Central memory CD8-positive, alpha-beta T cell (primary cell): ENCODE measurements around the gene ZIM2.

ENCODE experiments used
- ATAC-seq: fragments of 150-1000 bp; cut with Tn5 transposase; replicated peaks from 2 replicates; pipeline ENCODE4 v1.10.0; 2022; ENCODE audit warnings: mild to moderate bottlenecking, moderate FRiP score, moderate number of reproducible peaks; ENCODE audit not compliant: poor library complexity, severe bottlenecking; ENCODE audit errors: extremely low read depth
- DNase-seq, 2 donors: peaks; one replicate each; pipeline ENCODE4 v3.0.0; 2021; ENCODE audit warnings: low spot score in 2 of 2
- H3K27ac Mint-ChIP-seq: one replicate; pipeline ENCODE4 v1.8.0; 2022; ENCODE audit warnings: low read depth, mild to moderate bottlenecking, moderate library complexity, mixed read lengths
- H3K27me3 Mint-ChIP-seq: one replicate; pipeline ENCODE4 v1.8.0; 2022; ENCODE audit warnings: mixed read lengths
- H3K36me3 Mint-ChIP-seq: one replicate; pipeline ENCODE4 v1.8.0; 2022; ENCODE audit warnings: mild to moderate bottlenecking, moderate library complexity, mixed read lengths; ENCODE audit not compliant: insufficient read depth
- H3K4me1 Mint-ChIP-seq: one replicate; pipeline ENCODE4 v1.8.0; 2022; ENCODE audit warnings: mixed read lengths
- H3K4me3 Mint-ChIP-seq: one replicate; pipeline ENCODE4 v1.8.0; 2022; ENCODE audit warnings: mild to moderate bottlenecking, moderate library complexity, mixed read lengths
- H3K9me3 Mint-ChIP-seq: one replicate; pipeline ENCODE4 v1.8.0; 2022; ENCODE audit warnings: mixed read lengths

Gene ZIM2

DNA sequence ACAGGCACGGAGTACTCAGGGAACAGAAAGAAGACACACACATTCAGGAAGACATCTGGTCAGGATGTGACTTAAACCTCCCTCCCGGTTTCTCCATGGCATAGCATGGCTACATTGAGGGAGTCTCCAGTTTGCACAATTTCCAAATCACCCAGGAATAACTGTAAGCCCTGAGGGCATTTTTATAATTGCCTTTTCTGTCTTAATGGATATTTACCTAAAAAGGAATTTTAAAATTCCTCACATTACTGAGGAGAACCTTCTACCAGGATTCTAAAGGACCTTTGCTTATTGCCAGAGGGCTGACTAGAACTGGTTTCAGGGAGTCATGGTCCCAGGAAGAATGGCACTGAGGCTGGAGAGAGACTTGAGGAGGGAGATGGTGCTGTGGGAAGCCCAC, 21.4 kb downstream of the ZIM2 start:
- H3K4me1 Mint-ChIP-seq: no peaks in the 10 kb centered on the region
- H3K36me3 Mint-ChIP-seq: no peaks in the 10 kb centered on the region
- DNase-seq (no peak), ATAC-seq (no peak)
- peaks cover 27% of the 10 kb centered on the region for H3K9me3 Mint-ChIP-seq
- H3K27me3 Mint-ChIP-seq: no peaks in the 10 kb centered on the region
- no peak overlapping the region for H3K27ac Mint-ChIP-seq
- no peak overlapping the region for H3K4me3 Mint-ChIP-seq

DNA sequence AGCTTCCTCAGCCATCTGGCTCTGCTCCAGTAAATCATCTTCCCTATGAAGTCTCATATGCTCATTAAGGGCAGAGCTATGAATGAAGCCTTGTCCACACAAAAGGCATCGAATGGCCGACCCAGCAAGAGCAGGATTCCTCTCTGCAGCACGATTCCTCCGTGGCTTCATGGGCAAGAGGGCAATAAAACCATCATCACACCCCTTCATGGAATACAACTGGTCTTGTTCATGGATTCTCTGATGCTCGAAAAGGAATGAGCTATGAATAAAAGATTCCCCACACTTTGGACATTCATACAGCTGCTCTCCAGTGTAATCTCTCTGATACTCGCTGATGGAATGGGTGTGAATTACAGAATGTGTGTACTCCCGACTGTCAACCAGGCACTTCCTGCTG, 25.9 kb downstream of the ZIM2 start:
- ATAC-seq (no peak), DNase-seq (no peak)
- Mint-ChIP-seq H3K4me1 (no peaks in the 10 kb centered on the region), H3K27me3 (no peaks in the 10 kb centered on the region), H3K36me3 (no peaks in the 10 kb centered on the region), H3K4me3 (no peak overlapping the region), H3K9me3 (peaks cover 26% of the 10 kb centered on the region), H3K27ac (no peak overlapping the region)

DNA sequence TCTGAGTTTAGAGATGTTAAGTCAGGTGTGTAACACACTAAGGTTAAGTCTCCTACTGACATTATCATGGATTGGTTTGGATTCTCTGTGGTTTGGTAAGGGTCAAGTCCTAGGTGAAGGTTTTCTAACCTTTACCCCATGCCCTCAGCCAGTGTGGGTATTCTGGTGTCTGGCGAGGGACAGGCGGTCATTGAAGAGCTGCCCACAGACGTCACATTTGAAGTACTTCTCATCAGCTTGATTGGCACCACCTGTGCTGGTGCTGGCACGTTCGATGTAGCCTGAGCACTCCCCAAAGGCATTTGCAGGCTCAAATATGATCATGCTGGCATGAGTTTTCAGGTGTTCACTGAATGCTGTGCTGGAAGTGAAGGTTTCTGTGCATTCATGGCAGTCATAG, 27.0 kb downstream of the ZIM2 start:
- no peak for DNase-seq
- H3K9me3 Mint-ChIP-seq: peaks cover 18% of the 10 kb centered on the region
- H3K4me1 Mint-ChIP-seq: no peaks in the 10 kb centered on the region
- H3K27ac Mint-ChIP-seq: no peak overlapping the region
- no peaks in the 10 kb centered on the region for H3K27me3 Mint-ChIP-seq
- no peaks in the 10 kb centered on the region for H3K36me3 Mint-ChIP-seq
- no peak overlapping the region for H3K4me3 Mint-ChIP-seq
- no peak for ATAC-seq

- peaks cover 7% of the 10 kb centered on the region for H3K9me3 Mint-ChIP-seq
- ATAC-seq: no peak
- H3K4me3 Mint-ChIP-seq: no peak overlapping the region
- H3K27ac Mint-ChIP-seq: no peak overlapping the region
- no peaks in the 10 kb centered on the region for H3K36me3 Mint-ChIP-seq
- no peak for DNase-seq
- no peaks in the 10 kb centered on the region for H3K27me3 Mint-ChIP-seq
- H3K4me1 Mint-ChIP-seq: no peaks in the 10 kb centered on the region
Measured at GRCh38 chr19:56811480-56811879, 29.0 kb downstream of the ZIM2 start.

- H3K27ac Mint-ChIP-seq: no peak overlapping the region
Measured at GRCh38 chr19:56810260-56810659, 30.3 kb downstream of the ZIM2 start.

DNA sequence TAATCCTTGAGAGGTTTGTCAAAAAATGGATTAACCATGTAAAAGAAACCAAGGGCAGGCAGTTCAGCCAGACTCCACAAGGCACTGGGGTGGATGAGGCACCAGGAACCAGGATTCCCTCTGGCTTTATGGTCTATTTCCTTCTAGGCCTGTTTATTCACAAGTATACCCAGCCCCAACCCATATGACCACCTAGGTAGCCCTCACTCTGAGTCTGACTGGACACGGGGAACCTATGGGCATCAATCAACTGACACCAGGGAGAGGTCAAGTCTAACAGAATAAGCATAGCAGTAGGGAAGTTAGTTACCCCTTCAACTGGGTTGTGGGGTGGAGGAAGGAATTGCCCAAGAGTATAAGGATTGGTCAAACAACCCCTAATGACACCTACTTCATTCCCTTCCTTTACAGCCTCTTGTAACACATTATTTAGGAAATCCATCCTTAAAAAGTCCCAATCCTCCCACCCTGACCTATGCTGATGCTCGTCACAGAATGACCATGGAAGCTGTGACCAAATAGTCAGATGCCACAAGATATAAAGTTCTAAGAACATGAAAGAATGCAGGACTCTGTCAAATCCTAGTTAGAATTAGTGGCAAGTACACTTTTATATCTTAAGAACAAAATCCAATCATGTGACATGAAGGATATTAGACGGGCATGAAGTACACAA, 31.7 kb downstream of the ZIM2 start:
- DNase-seq: no peak
- Mint-ChIP-seq H3K9me3 (peaks cover 12% of the 10 kb centered on the region), H3K4me1 (no peaks in the 10 kb centered on the region), H3K36me3 (no peaks in the 10 kb centered on the region), H3K27me3 (no peaks in the 10 kb centered on the region), H3K27ac (no peak overlapping the region), H3K4me3 (no peak overlapping the region)
- no peak for ATAC-seq

More at GRCh38 chr19:56810260-56810659, 30.3 kb downstream of the ZIM2 start:
- no peak for DNase-seq
- Mint-ChIP-seq H3K36me3 (no peaks in the 10 kb centered on the region), H3K4me1 (no peaks in the 10 kb centered on the region), H3K4me3 (no peak overlapping the region), H3K9me3 (peaks cover 9% of the 10 kb centered on the region), H3K27me3 (no peaks in the 10 kb centered on the region)
- ATAC-seq: no peak

GRCh38 chr19:56806639-56807038, 33.9 kb downstream of the ZIM2 start:
- Mint-ChIP-seq H3K4me3 (no peak overlapping the region), H3K27ac (no peak overlapping the region), H3K9me3 (peaks cover 9% of the 10 kb centered on the region), H3K27me3 (no peaks in the 10 kb centered on the region), H3K36me3 (no peaks in the 10 kb centered on the region), H3K4me1 (no peaks in the 10 kb centered on the region)
- ATAC-seq (no peak), DNase-seq (no peak)

GRCh38 chr19:56778351-56778750, 62.2 kb downstream of the ZIM2 start:
- DNase-seq (no peak), ATAC-seq (no peak)
- Mint-ChIP-seq H3K9me3 (peaks cover 26% of the 10 kb centered on the region), H3K27me3 (no peaks in the 10 kb centered on the region), H3K27ac (no peak overlapping the region), H3K4me1 (no peaks in the 10 kb centered on the region), H3K4me3 (no peak overlapping the region), H3K36me3 (no peaks in the 10 kb centered on the region)

DNA sequence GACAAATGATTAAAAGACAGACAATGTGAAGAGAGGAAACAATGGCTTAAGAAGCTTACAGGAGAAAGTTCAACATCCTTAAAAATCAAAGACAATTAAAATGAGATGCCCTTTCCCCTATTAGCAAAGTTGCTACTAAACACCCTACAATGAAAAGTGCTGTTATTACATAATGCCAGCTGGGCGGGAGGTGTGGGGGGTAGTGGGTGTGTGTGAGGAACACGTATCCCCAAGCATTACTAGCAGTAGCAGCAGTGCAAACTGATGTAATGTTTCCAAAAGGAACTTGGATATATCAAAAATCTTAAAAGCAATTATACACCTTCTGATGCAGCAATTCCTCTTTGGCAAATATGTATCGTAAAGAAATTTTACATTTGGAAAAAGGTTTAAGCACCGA, 70.9 kb downstream of the ZIM2 start:
- DNase-seq: no peak
- Mint-ChIP-seq H3K27ac (no peak overlapping the region), H3K9me3 (peaks cover 17% of the 10 kb centered on the region), H3K4me3 (no peak overlapping the region), H3K4me1 (no peaks in the 10 kb centered on the region), H3K36me3 (no peaks in the 10 kb centered on the region), H3K27me3 (no peaks in the 10 kb centered on the region)
- ATAC-seq: no peak

DNA sequence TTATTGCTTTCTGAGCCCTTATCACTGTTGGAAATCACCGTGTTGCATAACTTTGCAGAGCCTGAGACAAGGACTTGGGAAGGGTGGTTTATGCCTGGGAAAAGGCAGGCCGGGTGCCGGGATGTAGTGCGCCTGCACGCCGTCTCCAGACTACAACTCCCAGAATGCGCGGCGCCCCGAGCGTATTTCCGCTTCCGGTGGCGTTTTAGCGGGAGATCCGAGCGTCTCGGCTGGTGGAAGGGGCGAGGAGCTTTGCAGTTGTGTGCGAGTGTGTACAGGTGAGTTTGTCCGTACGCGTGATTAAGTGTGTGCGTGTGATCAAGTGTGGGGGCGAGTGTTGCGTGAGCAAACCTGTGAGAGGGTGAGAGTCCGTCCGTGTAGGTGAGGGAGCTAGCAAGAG, 75.4 kb downstream of the ZIM2 start:
- Mint-ChIP-seq H3K9me3 (peaks cover 28% of the 10 kb centered on the region), H3K36me3 (no peaks in the 10 kb centered on the region), H3K4me1 (no peaks in the 10 kb centered on the region), H3K27me3 (no peaks in the 10 kb centered on the region), H3K4me3 (no peak overlapping the region), H3K27ac (no peak overlapping the region)
- DNase-seq: no peak
- ATAC-seq: no peak

- Mint-ChIP-seq H3K27me3 (no peaks in the 10 kb centered on the region), H3K9me3 (peaks cover 28% of the 10 kb centered on the region)
Measured at GRCh38 chr19:56764196-56764695, 76.3 kb downstream of the ZIM2 start.

GRCh38 chr19:56760842-56761241, 79.7 kb downstream of the ZIM2 start:
- Mint-ChIP-seq H3K4me3 (no peak overlapping the region), H3K9me3 (peaks cover 47% of the 10 kb centered on the region), H3K27ac (no peak overlapping the region), H3K36me3 (no peaks in the 10 kb centered on the region), H3K4me1 (no peaks in the 10 kb centered on the region), H3K27me3 (no peaks in the 10 kb centered on the region)
- ATAC-seq: no peak
- no peak for DNase-seq

More at GRCh38 chr19:56764196-56764695, 76.3 kb downstream of the ZIM2 start:
- Mint-ChIP-seq H3K4me3 (no peak overlapping the region), H3K4me1 (no peaks in the 10 kb centered on the region), H3K36me3 (no peaks in the 10 kb centered on the region), H3K27ac (no peak overlapping the region)
- DNase-seq (no peak), ATAC-seq (no peak)

DNA sequence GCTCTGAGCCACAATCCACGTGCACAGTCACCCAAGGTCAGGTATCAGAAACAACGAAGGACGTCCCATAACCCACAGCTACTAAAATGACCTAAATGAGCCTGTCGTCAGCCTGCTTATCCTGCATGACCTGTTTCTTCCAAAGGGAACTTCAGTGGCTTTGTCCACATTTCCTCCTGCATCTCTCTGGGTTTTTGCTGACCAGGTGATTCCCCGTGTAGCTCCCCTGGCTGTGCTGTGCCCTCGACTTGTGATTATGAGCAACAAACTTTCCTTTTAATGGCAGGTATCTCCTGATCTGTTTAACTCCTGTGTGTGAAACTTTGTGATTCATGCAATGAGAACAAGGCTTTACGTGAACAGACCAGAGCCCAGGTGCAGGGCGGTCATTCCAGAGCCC, 81.0 kb downstream of the ZIM2 start:
- Mint-ChIP-seq H3K36me3 (no peaks in the 10 kb centered on the region), H3K27ac (no peak overlapping the region), H3K4me3 (no peak overlapping the region), H3K4me1 (no peaks in the 10 kb centered on the region), H3K9me3 (peaks cover 35% of the 10 kb centered on the region), H3K27me3 (no peaks in the 10 kb centered on the region)
- no peak for ATAC-seq
- DNase-seq: no peak
